Smooth muscle cell (in vitro differentiated cells): Measurements from ENCODE around the gene FGD6. TPM values are rescaled to one million over a fixed set of nuclear protein-coding genes. Genes with fewer than 3 reads are reported as not detected.

Experiments used
- DNase-seq: peaks from one replicate; lab custom pipeline; 2025; ENCODE audit not compliant: unreplicated experiment; lab: John Stamatoyannopoulos, UW
- H2AFZ ChIP-seq: fragments of 200-600 bp; sonication (generic); 2 replicates; pipeline ENCODE4 v1.6.0; 2016; ENCODE audit warnings: antibody characterized with exemption, low read depth, mild to moderate bottlenecking
- H3F3A ChIP-seq: fragments of 200-600 bp; sonication (generic); 2 replicates; pipeline ENCODE4 v1.6.0; 2017; ENCODE audit warnings: antibody characterized with exemption, low read depth
- H3K27ac ChIP-seq: fragments of 200-600 bp; sonication (generic); 2 replicates; pipeline ENCODE4 v1.5.1; 2016; ENCODE audit warnings: low read depth, mild to moderate bottlenecking
- H3K27me3 ChIP-seq: fragments of 200-600 bp; sonication (generic); 2 replicates; pipeline ENCODE4 v1.6.1; 2016; ENCODE audit warnings: low read depth, mild to moderate bottlenecking
- H3K36me3 ChIP-seq: fragments of 200-600 bp; sonication (generic); 2 replicates; pipeline ENCODE4 v1.5.1; 2016; ENCODE audit warnings: low read depth
- H3K4me1 ChIP-seq: fragments of 200-600 bp; sonication (generic); 2 replicates; pipeline ENCODE4 v1.5.1; 2016; ENCODE audit warnings: low read depth
- H3K4me2 ChIP-seq: fragments of 200-600 bp; sonication (generic); 2 replicates; pipeline ENCODE4 v1.6.0; 2016; ENCODE audit warnings: mild to moderate bottlenecking
- H3K4me3 ChIP-seq: fragments of 200-600 bp; sonication (generic); 2 replicates; pipeline ENCODE4 v1.5.1; 2016; ENCODE audit warnings: mild to moderate bottlenecking
- H3K79me2 ChIP-seq: fragments of 200-600 bp; sonication (generic); 2 replicates; pipeline ENCODE4 v1.6.0; 2016; ENCODE audit warnings: low read depth, mild to moderate bottlenecking
- H3K9ac ChIP-seq: fragments of 200-600 bp; sonication (generic); 2 replicates; pipeline ENCODE4 v1.6.0; 2016; ENCODE audit warnings: low read depth
- H3K9me3 ChIP-seq: fragments of 200-600 bp; sonication (generic); replicated peaks from 2 replicates; pipeline ENCODE4 v1.5.1; 2016; ENCODE audit warnings: low read depth
- H4K20me1 ChIP-seq: fragments of 200-600 bp; sonication (generic); 2 replicates; pipeline ENCODE4 v1.6.0; 2016; ENCODE audit warnings: low read depth
- CTCF ChIP-seq: fragments of 200-600 bp; sonication (generic); IDR thresholded peaks from 2 replicates; pipeline ENCODE4 v1.5.1; 2017; ENCODE audit warnings: borderline replicate concordance, mild to moderate bottlenecking, antibody characterized with exemption; ENCODE audit not compliant: insufficient read depth, poor library complexity, severe bottlenecking
- WGBS: methylation state at CpG from one replicate; pipeline ENCODE4 v1.1.7; 2016; ENCODE audit warnings: low lambda C conversion rate; 5-methylcytosine and 5-hydroxymethylcytosine counted together
- polyA plus RNA-seq: library from polyadenylated mRNA; unstranded; fragments of >200 nt; fragmentation: Nextera tagmentation; extraction: Ambion mirVana; gene quantifications from 2 replicates; pipeline ENCODE4 v1.2.1, GENCODE V29; 2016
- total RNA-seq: library from RNA; depleted of rRNA; stranded (reverse); fragments of >200 nt; gene quantifications from 2 replicates; pipeline ENCODE4 v1.2.3, GENCODE V29; 2014

Gene FGD6
- total and polyA plus RNA-seq, 2 experiments from 2014 or later: 2.5 to 7.7 TPM

- Histone ChIP-seq H3K9me3 (no peaks in the 10 kb centered on the region), H3K9ac (no peak overlapping the region), H3K4me3 (no peak overlapping the region), H3K4me1 (no peaks in the 10 kb centered on the region), H3F3A (no peaks in the 10 kb centered on the region), H3K27me3 (no peaks in the 10 kb centered on the region), H3K79me2 (peaks cover 98% of the 10 kb centered on the region), H3K27ac (no peak overlapping the region), H4K20me1 (peaks cover 88% of the 10 kb centered on the region), H3K36me3 (peaks cover 2% of the 10 kb centered on the region), H2AFZ (no peak overlapping the region), H3K4me2 (no peak overlapping the region)
- WGBS: 94% methylated on average over 3 of the region's 3 CpGs
- TF ChIP-seq CTCF: no peak
- no peak for DNase-seq
These were observed 10.6 kb upstream of the FGD6 start for GRCh38 chr12:95227818-95228356.

DNA sequence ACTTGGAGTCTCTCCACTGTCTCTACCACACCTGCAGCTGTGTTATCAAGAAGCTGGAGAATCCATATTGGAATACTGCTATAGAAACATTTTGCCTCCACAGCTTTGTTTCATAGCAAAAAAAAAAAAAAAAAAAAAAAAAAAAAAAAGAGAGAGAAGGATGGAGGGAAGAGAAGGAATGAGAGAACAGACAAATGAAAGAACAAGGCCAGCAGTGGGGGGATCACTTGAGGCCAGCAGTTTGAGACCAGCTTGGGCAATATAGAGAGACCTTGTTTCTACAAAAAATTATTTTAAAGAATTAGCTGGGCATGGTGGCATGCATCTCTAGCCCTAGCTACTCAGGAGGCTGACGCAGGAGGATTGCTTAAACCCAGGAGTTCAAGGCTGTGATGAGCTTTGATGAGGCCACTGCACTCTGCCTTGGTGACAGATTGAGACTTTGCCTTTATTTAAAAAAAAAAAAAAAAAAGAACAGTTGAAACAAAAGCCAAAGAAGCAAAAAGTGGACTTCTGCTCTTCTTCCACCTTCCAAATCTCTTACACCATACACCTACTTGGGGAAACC lies 8.5 kb upstream of the FGD6 start:
- Histone ChIP-seq H3K4me2 (no peak overlapping the region), H3K9ac (no peak overlapping the region), H3K4me3 (no peak overlapping the region), H3K36me3 (no peaks in the 10 kb centered on the region), H3F3A (no peaks in the 10 kb centered on the region), H4K20me1 (peaks cover 93% of the 10 kb centered on the region), H3K27ac (no peak overlapping the region), H2AFZ (no peak overlapping the region), H3K9me3 (no peaks in the 10 kb centered on the region), H3K27me3 (no peaks in the 10 kb centered on the region), H3K4me1 (peaks cover 8% of the 10 kb centered on the region), H3K79me2 (peaks cover 98% of the 10 kb centered on the region)
- WGBS: 96% methylated on average over 1 of the region's 1 CpG
- no peak for TF ChIP-seq CTCF
- DNase-seq: no peak

GRCh38 chr12:95224202-95225170 lies 7.2 kb upstream of the FGD6 start:
- Histone ChIP-seq H3K79me2 (peaks cover 98% of the 10 kb centered on the region), H3K27me3 (no peaks in the 10 kb centered on the region), H3K4me2 (no peak overlapping the region), H3K4me1 (peaks cover 13% of the 10 kb centered on the region), H3K27ac (peak overlapping the region; percentile 52), H3K36me3 (no peaks in the 10 kb centered on the region), H2AFZ (no peak overlapping the region), H3F3A (no peaks in the 10 kb centered on the region), H3K9me3 (no peaks in the 10 kb centered on the region), H3K9ac (no peak overlapping the region), H4K20me1 (peaks cover 94% of the 10 kb centered on the region), H3K4me3 (no peak overlapping the region)
- 90% methylated on average over 8 of the region's 8 CpGs for WGBS
- TF ChIP-seq CTCF: no peak
- no peak for DNase-seq
